H1 (cell line): ENCODE results near the gene TMEM151A. TPM values are rescaled to one million over a fixed set of nuclear protein-coding genes. Genes with fewer than 3 reads are reported as not detected.

Experiments used
- BCL11A ChIP-seq, 2 experiments: IDR thresholded peaks; one replicate each; pipeline ENCODE4 v1.6.1; 2011; ENCODE audit warnings: low read depth in 2 of 2, low read length in 2 of 2, mild to moderate bottlenecking in 2 of 2
- CHD2 ChIP-seq: IDR thresholded peaks from 2 replicates; pipeline ENCODE4 v1.6.1; 2012; ENCODE audit warnings: low read length, improper control_type of control experiment
- CTBP2 ChIP-seq: IDR thresholded peaks from 2 replicates; pipeline ENCODE4 v1.7.0; 2011; ENCODE audit warnings: borderline replicate concordance, mild to moderate bottlenecking, moderate library complexity, mixed read lengths, low read length; ENCODE audit not compliant: insufficient read depth, insufficient read length
- E2F6 ChIP-seq: IDR thresholded peaks from 2 replicates; pipeline ENCODE4 v1.6.1; 2012; ENCODE audit warnings: inconsistent platforms
- JUN ChIP-seq: IDR thresholded peaks from 2 replicates; pipeline ENCODE4 v1.6.1; 2011; ENCODE audit warnings: low read depth, mild to moderate bottlenecking, improper control_type of control experiment, low read length
- KDM5A ChIP-seq: fragments of 200-600 bp; IDR thresholded peaks from 2 replicates; pipeline ENCODE4 v1.7.1; 2012; ENCODE audit warnings: mild to moderate bottlenecking, low read length, inconsistent platforms, mixed read lengths
- NANOG ChIP-seq: IDR thresholded peaks from 2 replicates; pipeline ENCODE4 v1.6.1; 2011; ENCODE audit warnings: low read length, low read depth, mild to moderate bottlenecking, inconsistent platforms; ENCODE audit not compliant: insufficient read depth, poor library complexity, severe bottlenecking
- POLR2AphosphoS5 ChIP-seq: IDR thresholded peaks from 2 replicates; pipeline ENCODE4 v1.6.1; 2011; ENCODE audit warnings: low read depth, low read length
- POU5F1 ChIP-seq: IDR thresholded peaks from 2 replicates; pipeline ENCODE4 v1.6.1; 2011; ENCODE audit warnings: low read depth, mild to moderate bottlenecking, low read length, moderate library complexity
- SIX5 ChIP-seq: IDR thresholded peaks from 2 replicates; pipeline ENCODE4 v1.6.1; 2011; ENCODE audit warnings: mild to moderate bottlenecking, low read depth, low read length
- YY1 ChIP-seq: IDR thresholded peaks from 2 replicates; pipeline ENCODE4 v1.6.1; 2011; ENCODE audit warnings: low read depth, mild to moderate bottlenecking, low read length
- polyA plus RNA-seq, 7 experiments: library from polyadenylated mRNA; depleted of rRNA in 3 of 7; stranded (reverse) in 5 of 7; unstranded in 2 of 7; fragments of >200 nt in 5 of 7; fragments of 200-250 nt in 2 of 7; gene quantifications; 1 replicate in 5 of 7; 2 replicates in 1 of 7; 4 replicates in 1 of 7; pipeline versions ENCODE4 v1.2.1 to v1.2.3, GENCODE V29; 2011 to 2013; ENCODE audit warnings: missing spikeins in 2 of 7, mixed read lengths in 2 of 7
- total RNA-seq: library from RNA; stranded (reverse); fragmentation: NEBNext Ultra II Directional; extraction: Animal tissue kit (Norgen Biotek cat#: 25700); gene quantifications from 2 replicates; pipeline ENCODE4 v1.2.1, GENCODE V29; 2021
- TF ChIP-seq, protein P1 (sequence below): IDR thresholded peaks from 2 replicates; pipeline ENCODE4 v1.6.1; 2011; ENCODE audit warnings: low read length, improper control_type of control experiment

The TMEM151A gene
- total and polyA plus RNA-seq, 2 of the 8 experiments (the other 6 are each of a cell fraction or from before 2014, with no cell fraction given), result 3.2 TPM

GRCh38 chr11:66317723-66318599 is 26.3 kb downstream of the TMEM151A start (continued):
- no peak for TF ChIP-seq POLR2AphosphoS5
- no peak for TF ChIP-seq CHD2
- no peak for TF ChIP-seq YY1
- TF ChIP-seq, protein P1, sequence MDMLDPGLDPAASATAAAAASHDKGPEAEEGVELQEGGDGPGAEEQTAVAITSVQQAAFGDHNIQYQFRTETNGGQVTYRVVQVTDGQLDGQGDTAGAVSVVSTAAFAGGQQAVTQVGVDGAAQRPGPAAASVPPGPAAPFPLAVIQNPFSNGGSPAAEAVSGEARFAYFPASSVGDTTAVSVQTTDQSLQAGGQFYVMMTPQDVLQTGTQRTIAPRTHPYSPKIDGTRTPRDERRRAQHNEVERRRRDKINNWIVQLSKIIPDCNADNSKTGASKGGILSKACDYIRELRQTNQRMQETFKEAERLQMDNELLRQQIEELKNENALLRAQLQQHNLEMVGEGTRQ, result no peak
- no peak for TF ChIP-seq JUN
- TF ChIP-seq BCL11A (IDR thresholded peaks at IDR 0.05; ENCODE audit: low read depth in 2 of 2, low read length in 2 of 2), result no peak
- no peak for TF ChIP-seq CTBP2
- TF ChIP-seq NANOG, result no peak
- TF ChIP-seq POU5F1, result no peak
- no peak for TF ChIP-seq KDM5A
- TF ChIP-seq SIX5, result no peak
- peak; percentile 97 for TF ChIP-seq E2F6
